ENCODE results near the gene TLDC2.
"Not testable (repeated sequence)": the region's sequence is repeated elsewhere in the genome, so short reads cannot be mapped to it uniquely, and the experiment has no call there.

Gene TLDC2

GRCh38 chr20:36875702-36876472, at the start of gene TLDC2:
TSS of gene TLDC2 (plus strand) at chr20:36876138. CDS start at chr20:36876175, 37 bp downstream.
- DNase-seq, result no peak

- DNase-seq, result no peak
Observed at GRCh38 chr20:36826554-36827244, 49.2 kb upstream of the TLDC2 start.

GRCh38 chr20:36827541-36828279, 48.2 kb upstream of the TLDC2 start:
- no peak for DNase-seq

DNA sequence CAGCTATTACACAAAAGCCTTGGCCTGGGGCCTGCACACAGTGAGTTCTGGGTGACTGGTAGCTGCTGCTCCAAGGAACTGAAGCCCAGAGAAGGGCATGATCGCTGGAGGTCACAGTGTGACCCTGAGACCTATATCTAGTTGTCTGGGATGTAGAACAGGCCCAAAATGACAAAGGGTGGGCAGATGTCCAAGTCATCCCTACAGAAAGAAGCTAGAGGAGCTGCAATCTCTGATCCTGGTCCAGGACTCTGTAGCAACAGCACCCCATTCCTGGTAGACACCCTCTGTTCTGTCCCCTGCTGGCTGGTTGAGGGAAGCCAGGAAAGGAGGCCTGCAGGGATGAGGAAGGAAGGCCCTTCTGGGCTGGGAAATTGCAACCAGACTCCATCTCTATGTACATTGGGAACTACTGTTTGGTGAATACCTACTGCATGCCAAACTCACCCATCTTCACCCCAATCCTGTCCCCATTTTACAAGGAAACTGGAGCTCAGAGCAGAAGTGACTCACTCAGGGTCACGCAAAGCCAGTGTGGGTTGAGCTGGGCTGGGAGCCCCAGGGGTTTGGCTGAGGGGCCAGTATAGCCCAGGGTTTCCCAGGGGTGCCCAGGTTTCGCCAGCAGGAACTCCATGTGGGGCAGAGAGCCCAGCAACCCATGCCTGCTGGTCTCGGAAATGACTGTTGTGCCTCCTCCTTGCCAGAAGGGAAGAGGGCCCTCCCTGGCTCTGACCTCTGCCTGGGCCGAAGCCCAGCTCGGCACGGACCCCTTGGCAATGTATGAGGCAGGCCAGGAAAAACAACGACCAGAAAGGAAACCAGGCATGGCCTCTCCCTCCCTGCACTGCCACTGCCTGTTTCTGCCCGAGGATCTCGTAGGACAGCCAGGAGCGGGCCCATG, 44.9 kb upstream of the TLDC2 start:
- no peak for DNase-seq

- no peak for DNase-seq
Observed at GRCh38 chr20:36832791-36833190, 43.1 kb upstream of the TLDC2 start.

DNA sequence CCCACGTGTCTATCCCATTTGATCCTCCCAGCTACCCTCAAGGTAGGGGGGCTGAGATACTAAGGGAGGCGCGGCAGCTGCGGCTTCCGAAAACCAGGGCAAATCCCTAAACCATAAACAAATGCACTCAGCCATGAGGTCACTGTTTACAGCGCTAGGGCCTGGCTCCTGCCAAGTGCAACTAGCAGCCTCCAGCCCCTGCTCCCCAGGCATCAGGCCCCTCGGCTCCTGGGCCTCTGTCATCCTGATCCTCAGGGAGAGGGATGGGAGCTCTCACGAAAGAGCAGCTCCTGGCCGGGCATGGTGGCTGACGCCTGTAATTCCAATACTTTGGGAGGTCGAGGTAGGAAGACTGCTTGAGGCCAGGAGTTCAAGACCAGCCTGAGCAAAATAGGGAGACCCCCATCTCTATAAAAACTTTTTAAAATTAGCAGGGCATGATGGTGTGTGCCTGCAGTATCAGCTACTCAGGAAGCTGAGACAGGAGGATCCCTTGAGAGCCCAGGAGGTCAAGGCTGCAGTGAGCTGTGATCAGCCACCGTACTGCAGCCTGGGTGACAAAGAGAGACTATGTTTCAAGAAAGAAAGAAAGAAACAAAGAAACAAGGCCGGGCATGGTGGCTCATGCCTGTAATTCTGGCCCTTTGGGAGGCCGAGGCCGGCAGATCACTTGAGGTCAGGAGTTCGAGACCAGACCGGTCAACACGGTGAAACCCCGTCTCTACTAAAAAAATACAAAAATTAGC, 42.5 kb upstream of the TLDC2 start:
- no peak for DNase-seq

DNA sequence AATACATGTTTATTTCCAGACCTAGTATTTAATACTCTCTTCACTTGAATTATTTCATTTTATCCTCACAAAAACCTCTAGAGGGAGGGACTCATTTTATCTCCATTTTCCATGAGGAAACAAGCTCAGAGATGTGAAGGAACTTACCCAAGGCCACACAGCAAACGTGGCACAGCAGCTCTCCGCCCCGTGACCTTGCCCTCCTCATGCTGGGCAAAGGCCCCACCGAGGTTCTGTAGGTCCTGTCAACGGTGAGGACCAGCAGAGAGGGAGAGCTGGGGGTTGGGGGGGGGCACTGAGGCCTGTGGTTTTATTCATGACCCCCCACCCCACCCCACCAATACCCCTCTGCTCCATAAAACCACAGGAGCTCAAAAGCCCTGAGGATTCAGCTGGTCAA, 40.9 kb upstream of the TLDC2 start:
- DNase-seq, result no peak

- DNase-seq, result peak; percentile 78 to 80
Observed at GRCh38 chr20:36835453-36836198, 40.3 kb upstream of the TLDC2 start.

DNA sequence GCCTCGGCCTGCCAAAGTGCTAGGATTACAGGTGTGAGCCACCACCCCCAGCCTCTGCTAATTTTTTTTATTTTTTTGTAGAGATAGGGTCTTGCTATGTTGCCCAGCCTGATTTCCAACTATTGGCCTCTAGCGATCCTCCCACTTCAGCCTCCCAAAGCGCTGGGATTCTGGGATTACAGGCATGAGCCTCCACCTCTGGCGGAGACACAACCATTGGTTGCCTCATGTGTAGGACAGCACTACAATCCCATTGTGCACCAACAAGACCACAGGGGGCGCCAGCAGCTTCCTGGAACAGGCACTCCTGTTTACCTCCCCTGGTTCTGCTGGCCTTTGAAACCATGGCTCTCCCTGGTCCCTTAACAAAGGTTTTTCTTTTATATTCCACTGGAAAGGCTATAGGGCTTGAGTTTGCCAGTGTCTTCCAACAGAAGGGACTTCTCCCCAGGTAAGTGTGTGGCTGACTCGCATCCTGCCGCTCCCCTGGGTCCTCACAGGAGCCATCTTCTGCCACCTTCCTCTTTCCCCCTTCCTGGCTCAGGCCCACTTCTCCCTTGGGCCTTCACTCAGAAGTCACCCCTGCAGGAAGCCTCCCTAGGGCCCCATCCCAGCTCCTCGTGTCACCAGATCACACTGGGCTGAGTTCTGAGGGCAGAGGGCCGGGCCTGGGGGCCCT, 39.2 kb upstream of the TLDC2 start:
- peak; percentile 7 to 40 for DNase-seq

DNA sequence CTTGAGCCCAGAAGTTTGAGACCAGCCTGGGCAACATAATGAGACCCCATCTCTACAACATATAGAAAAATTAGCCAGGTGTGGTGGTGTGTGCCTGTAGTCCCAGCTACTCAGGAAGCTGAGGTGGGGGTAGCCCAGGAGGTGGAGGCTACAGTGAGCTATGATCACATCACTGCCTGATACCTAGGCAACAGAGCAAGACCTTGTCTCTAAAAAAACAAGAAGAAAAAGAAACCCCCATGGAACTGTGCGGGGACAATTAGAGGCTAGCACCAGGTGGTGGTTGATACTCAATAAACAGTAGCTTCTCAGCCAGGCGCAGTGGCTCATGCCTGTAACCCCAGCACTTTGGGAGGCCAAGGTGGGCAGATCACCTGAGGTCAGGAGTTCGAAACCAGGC, 37.6 kb upstream of the TLDC2 start:
- DNase-seq, result not testable (repeated sequence)

DNA sequence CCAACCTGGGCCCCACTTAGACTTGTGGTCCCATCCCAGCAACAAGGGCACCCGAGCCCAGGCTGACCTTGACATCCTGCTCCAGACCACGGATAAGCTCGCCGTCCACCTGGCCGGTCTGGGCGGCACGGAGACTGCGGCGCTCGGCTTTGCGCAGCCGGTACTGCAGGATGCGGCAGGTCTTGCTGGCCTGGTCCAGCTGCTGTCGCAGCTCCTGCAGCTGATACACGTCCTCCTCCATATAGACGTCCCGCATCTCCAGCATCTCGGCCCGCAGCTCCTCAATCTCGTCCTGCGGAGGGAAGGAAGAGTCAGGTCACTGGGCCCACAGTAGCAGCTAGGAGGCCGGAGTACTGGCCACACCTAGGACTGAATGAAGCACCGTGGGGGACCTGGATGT, 36.8 kb upstream of the TLDC2 start:
- no peak for DNase-seq

DNA sequence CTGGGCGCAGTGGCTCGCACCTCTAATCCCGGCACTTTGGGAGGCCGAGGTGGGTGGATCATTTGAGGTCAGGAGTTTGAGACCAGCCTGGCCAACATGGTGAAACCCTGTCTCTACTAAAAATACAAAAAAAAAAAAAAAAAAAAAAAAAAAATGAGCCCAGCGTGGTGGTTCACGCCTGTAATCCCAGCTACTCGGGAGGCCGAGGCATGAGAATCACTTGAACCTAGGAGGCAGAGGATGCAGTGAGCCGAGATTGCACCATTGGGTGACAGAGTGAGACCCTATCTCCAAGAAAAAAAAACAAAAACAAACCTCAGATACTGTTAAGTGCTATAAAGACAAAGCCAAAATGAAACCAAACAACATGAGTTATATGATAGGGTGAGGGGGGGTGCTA, 34.9 kb upstream of the TLDC2 start:
- not testable (repeated sequence) for DNase-seq

DNA sequence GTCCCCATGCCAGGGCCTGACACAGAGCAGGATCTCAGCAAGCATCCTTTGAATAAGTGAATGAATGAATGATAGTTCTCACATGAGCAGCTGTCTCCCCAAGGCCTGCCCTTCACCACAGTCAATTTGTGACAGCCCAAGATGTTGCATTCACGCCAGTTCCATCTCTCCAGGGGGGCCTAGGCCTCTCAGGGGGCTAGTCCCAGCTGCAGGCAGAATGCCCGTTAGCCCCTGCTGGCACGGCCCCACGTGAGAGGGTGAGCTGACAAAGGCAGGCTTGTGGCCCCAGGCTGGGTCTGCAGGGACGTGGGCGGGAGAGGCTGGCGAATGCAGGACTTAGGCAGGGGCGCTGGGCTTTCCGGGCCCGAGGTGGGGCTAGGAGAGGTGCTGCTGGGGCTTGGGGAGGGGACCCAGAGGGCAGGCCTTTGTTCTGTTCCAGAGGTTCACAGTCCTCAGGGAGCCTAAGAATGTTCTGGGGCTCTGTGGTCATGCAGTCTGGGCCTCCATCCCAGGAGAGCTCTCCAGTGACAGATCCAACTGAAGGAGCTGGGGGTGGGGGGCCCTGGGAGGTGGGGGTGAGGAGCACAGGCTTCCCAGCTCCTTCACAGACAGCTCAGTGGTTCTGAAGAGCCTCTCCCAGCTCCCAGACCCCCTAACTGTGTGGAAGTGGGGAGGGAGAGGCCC, 30.5 kb upstream of the TLDC2 start:
- DNase-seq, result no peak

DNA sequence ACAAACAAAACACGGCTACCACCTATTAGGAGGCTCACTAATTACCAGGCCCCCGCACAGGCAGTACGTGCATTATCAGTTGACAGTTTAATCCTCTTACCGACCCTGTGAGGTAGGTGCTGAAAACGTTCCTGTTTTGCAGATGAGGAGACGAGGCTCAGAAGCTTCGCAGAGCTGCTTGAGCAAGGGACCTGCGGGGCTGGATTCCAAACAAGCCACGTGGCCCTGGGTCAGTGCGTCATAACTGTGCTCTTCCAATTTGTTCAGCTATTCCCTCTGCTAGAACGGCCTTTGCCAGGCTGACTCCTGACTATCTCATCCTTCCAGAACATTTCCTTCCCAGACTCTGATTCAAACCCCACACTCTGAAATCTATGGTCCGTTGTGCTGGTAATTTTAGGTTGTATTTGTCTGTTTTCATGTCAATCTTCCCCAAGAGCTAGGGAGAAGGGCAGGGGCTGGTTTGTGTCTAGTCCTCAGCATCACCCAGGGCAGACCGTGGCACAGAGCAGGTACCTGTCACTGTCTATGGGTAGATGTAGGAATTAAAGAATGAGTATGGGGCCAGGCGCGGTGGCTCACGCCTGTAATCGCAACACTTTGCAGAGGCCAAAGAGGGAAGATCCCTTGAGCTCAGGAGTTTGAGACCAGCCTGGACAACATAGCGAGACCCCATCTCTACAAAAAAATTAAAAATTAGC, 28.8 kb upstream of the TLDC2 start:
- no peak for DNase-seq

GRCh38 chr20:36847710-36848040, 28.3 kb upstream of the TLDC2 start:
- DNase-seq, result no peak

- DNase-seq, result no peak
Observed at GRCh38 chr20:36848078-36848660, 27.8 kb upstream of the TLDC2 start.

GRCh38 chr20:36848677-36849076, 27.3 kb upstream of the TLDC2 start:
- DNase-seq, result no peak

DNA sequence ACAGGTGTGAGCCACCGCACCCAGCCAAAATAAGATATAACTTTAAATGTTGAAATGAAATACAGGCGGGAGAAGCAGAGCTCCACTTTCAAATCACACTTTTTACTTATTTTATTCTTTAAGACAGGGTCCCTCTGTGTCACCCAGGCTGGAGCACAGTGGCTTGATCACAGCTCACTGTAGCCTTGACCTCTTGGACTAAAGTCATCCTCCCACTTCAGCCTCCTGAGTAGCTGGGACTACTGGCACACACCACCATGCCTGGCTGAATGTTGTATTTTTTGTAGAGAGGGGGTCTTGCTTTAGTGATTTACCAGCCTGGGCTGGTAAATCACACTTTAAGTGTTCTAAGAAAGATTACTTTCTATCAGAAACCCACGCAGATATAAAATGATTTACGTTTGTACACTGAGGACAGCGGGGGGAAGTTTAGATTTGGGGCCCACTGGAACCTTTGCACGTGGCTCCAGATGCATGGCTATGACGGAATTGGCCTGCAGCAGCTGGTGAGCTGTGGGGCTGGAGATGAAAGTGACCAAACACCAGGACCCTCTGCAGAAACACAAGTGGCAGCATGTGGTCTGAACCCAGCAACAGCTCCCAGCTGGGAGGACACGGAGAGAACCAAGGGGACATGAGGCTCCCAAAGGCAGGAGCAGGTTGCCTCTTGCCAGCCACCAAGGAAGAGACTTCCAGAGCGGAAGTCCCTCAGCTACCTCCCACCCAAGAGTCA, 26.4 kb upstream of the TLDC2 start:
- no peak for DNase-seq
